ENCODE data around the gene U2SURP.

DNA sequence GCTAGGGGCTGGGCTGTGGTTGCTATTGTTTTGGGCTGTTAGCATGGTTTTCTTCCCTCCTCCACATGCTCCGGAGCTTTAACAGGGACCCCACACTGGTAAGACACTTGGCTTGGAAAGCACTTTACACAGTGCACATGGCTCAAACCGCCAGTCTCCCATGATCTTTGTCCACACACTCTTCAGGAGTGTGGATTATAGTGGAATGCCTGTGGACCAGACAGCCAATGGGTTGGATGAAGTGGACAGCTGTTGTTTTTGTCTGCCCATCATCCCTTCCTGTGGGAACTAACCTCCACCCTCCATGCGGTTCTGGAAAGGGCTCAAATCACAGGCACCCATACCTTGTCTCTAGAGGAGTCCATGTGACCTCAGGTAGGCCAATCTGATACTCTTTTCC lies 47.9 kb upstream of the U2SURP start:
- TF ChIP-seq, protein P1, sequence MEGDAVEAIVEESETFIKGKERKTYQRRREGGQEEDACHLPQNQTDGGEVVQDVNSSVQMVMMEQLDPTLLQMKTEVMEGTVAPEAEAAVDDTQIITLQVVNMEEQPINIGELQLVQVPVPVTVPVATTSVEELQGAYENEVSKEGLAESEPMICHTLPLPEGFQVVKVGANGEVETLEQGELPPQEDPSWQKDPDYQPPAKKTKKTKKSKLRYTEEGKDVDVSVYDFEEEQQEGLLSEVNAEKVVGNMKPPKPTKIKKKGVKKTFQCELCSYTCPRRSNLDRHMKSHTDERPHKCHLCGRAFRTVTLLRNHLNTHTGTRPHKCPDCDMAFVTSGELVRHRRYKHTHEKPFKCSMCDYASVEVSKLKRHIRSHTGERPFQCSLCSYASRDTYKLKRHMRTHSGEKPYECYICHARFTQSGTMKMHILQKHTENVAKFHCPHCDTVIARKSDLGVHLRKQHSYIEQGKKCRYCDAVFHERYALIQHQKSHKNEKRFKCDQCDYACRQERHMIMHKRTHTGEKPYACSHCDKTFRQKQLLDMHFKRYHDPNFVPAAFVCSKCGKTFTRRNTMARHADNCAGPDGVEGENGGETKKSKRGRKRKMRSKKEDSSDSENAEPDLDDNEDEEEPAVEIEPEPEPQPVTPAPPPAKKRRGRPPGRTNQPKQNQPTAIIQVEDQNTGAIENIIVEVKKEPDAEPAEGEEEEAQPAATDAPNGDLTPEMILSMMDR (IDR thresholded peaks at IDR 0.05), result no peak
- no peak for TF ChIP-seq POLR2A (IDR thresholded peaks at IDR 0.05)

Data from Peyer's patch (tissue), 4 donors.